Peyer's patch (tissue), 4 donors: Measurements from ENCODE around the gene SPATC1L. TPM values are rescaled to one million over a fixed set of nuclear protein-coding genes. Genes with fewer than 3 reads are reported as not detected.
A peak's percentile ranks its signal among the peaks of the same experiment; 100 is the strongest.
"Not testable (repeated sequence)": the region's sequence is repeated elsewhere in the genome, so short reads cannot be mapped to it uniquely, and the experiment has no call there.

Experiments used
- DNase-seq, 3 donors: peaks; one replicate each; pipeline ENCODE4 v3.0.0-alpha.2; 2017 to 2019
- H3K27ac ChIP-seq, 4 donors: fragments of 200-600 bp; sonication (generic); one replicate each; pipeline ENCODE4 v1.5.1; 2016 to 2019
- H3K27me3 ChIP-seq, 2 donors: fragments of 200-600 bp; sonication (generic); one replicate each; pipeline ENCODE4 v1.5.1; 2019
- H3K36me3 ChIP-seq, 3 donors: fragments of 200-600 bp; sonication (generic); one replicate each; pipeline ENCODE4 v1.5.1; 2016 to 2019
- H3K4me1 ChIP-seq, 4 donors: fragments of 200-600 bp; sonication (generic); one replicate each; pipeline ENCODE4 v1.5.1; 2016 to 2019
- H3K4me3 ChIP-seq, 4 donors: fragments of 200-600 bp; sonication (generic); 1 replicate in 3 of 4; 2 replicates in 1 of 4; pipeline ENCODE4 v1.5.1; 2016 to 2019; ENCODE audit warnings: mild to moderate bottlenecking in 1 of 4
- H3K9me3 ChIP-seq, 4 donors: fragments of 200-600 bp; sonication (generic); one replicate each; pipeline ENCODE4 v1.5.1; 2016 to 2019; ENCODE audit warnings: mild to moderate bottlenecking in 1 of 4
- CTCF ChIP-seq, 6 experiments: fragments of 450-650 bp in 4 of 6; fragments of 200-600 bp in 2 of 6; sonication (generic) in 1 of 6; IDR thresholded peaks; one replicate each; pipeline ENCODE4 v1.5.1; 2017 to 2019; ENCODE audit warnings: antibody characterized with exemption in 6 of 6, mild to moderate bottlenecking in 3 of 6, moderate library complexity in 1 of 6
- POLR2A ChIP-seq, 2 donors: fragments of 450-650 bp; IDR thresholded peaks; one replicate each; pipeline ENCODE4 v1.5.1; 2017; ENCODE audit warnings: antibody characterized with exemption in 2 of 2, mild to moderate bottlenecking in 2 of 2, moderate library complexity in 2 of 2
- total RNA-seq, 4 donors: library from RNA; depleted of rRNA; stranded (reverse); fragments of >200 nt; gene quantifications; one replicate each; pipeline ENCODE4 v1.1.0, GENCODE V29; 2016

Gene SPATC1L
- total RNA-seq, 4 donors from 2014 or later: 1.1 to 13.2 (median 2.6) TPM

GRCh38 chr21:46171996-46172862, 12.0 kb downstream of the SPATC1L start:
- DNase-seq: peak in 2 of 3 donors; percentile 17 to 22
- Histone ChIP-seq H3K36me3 (no peaks in the 10 kb centered on the region), H3K4me3 (no peak overlapping the region), H3K9me3 (no peaks in the 10 kb centered on the region), H3K27me3 (no peaks in the 10 kb centered on the region), H3K27ac (no peak overlapping the region), H3K4me1 (no peaks in the 10 kb centered on the region)
- TF ChIP-seq POLR2A (IDR thresholded peaks at IDR 0.05): no peak
- no peak for TF ChIP-seq CTCF (IDR thresholded peaks at IDR 0.05)

GRCh38 chr21:46171585-46171984, 12.7 kb downstream of the SPATC1L start:
- no peaks in the 10 kb centered on the region for H3K36me3 ChIP-seq
- no peaks in the 10 kb centered on the region for H3K9me3 ChIP-seq
- H3K4me3 ChIP-seq: no peak overlapping the region
- peak in 1 of 3 donors; percentile 13 for DNase-seq
- no peaks in the 10 kb centered on the region for H3K4me1 ChIP-seq
- no peaks in the 10 kb centered on the region for H3K27me3 ChIP-seq
- no peak overlapping the region for H3K27ac ChIP-seq
- TF ChIP-seq CTCF (IDR thresholded peaks at IDR 0.05): no peak
- no peak for TF ChIP-seq POLR2A (IDR thresholded peaks at IDR 0.05)

- H3K4me1 ChIP-seq, H3K9me3 ChIP-seq, H3K4me3 ChIP-seq, H3K36me3 ChIP-seq, H3K27ac ChIP-seq, H3K27me3 ChIP-seq: not testable (repeated sequence)
- DNase-seq: peak in 1 of 3 donors; percentile 45
Observed at GRCh38 chr21:46170436-46171193, 13.6 kb downstream of the SPATC1L start.

GRCh38 chr21:46168659-46169386, 15.4 kb downstream of the SPATC1L start:
- H3K4me1 ChIP-seq: no peaks in the 10 kb centered on the region
- no peaks in the 10 kb centered on the region for H3K36me3 ChIP-seq
- no peaks in the 10 kb centered on the region for H3K27me3 ChIP-seq
- no peak overlapping the region for H3K27ac ChIP-seq
- TF ChIP-seq CTCF (IDR thresholded peaks at IDR 0.05) (no peak), POLR2A (IDR thresholded peaks at IDR 0.05) (no peak)
- H3K9me3 ChIP-seq: no peaks in the 10 kb centered on the region
- H3K4me3 ChIP-seq: no peak overlapping the region
- no peak for DNase-seq

- DNase-seq: peak in 2 of 3 donors; percentile 11 to 30
- Histone ChIP-seq H3K27me3 (no peaks in the 10 kb centered on the region), H3K4me3 (no peak overlapping the region), H3K27ac (no peak overlapping the region), H3K36me3 (no peaks in the 10 kb centered on the region), H3K9me3 (no peaks in the 10 kb centered on the region), H3K4me1 (no peaks in the 10 kb centered on the region)
- TF ChIP-seq CTCF (IDR thresholded peaks at IDR 0.05): no peak
- TF ChIP-seq POLR2A (IDR thresholded peaks at IDR 0.05): no peak
Observed at GRCh38 chr21:46168238-46168637, 16.0 kb downstream of the SPATC1L start.
